Tibial artery (tissue), 4 donors: ENCODE data around the gene PRM1.

Experiments
- DNase-seq, 2 donors: peaks; one replicate each; pipeline ENCODE4 v3.0.0-alpha.2; 2019
- H3K27ac ChIP-seq, 2 donors: fragments of 200-600 bp; sonication (generic) in 1 of 2; 1 replicate in 1 of 2; 2 replicates in 1 of 2; pipeline ENCODE4 v1.5.1; 2018 to 2019; ENCODE audit warnings: mild to moderate bottlenecking in 1 of 2
- H3K27me3 ChIP-seq, 2 donors: fragments of 200-600 bp; sonication (generic) in 1 of 2; one replicate each; pipeline versions ENCODE4 v1.5.1 to v1.6.0; 2016 to 2019
- H3K36me3 ChIP-seq, 3 donors: fragments of 200-600 bp; sonication (generic) in 2 of 3; one replicate each; pipeline ENCODE4 v1.5.1; 2016 to 2019; ENCODE audit warnings: mild to moderate bottlenecking in 2 of 3
- H3K4me1 ChIP-seq, 4 donors: fragments of 200-600 bp; sonication (generic) in 2 of 4; 1 replicate in 3 of 4; 2 replicates in 1 of 4; pipeline ENCODE4 v1.5.1; 2016 to 2019
- H3K4me3 ChIP-seq, 2 donors: fragments of 200-600 bp; sonication (generic) in 1 of 2; 1 replicate in 1 of 2; 2 replicates in 1 of 2; pipeline ENCODE4 v1.5.1; 2018 to 2019; ENCODE audit warnings: mild to moderate bottlenecking in 2 of 2
- H3K9me3 ChIP-seq, 3 donors: fragments of 200-600 bp; sonication (generic) in 1 of 3; one replicate each; pipeline ENCODE4 v1.5.1; 2016 to 2019
- intact Hi-C: fragments of 100-400 bp; cut with DNase I; formaldehyde crosslinking; loops from one replicate; pipeline ENCODE4 v1.15.0; 2023; ENCODE audit warnings: low total_unique reads
- TF ChIP-seq, protein P1 (sequence below), 2 experiments: fragments of 200-600 bp in 1 of 2; fragments of 450-650 bp in 1 of 2; IDR thresholded peaks; one replicate each; pipeline ENCODE4 v1.5.1; 2017 to 2019; ENCODE audit warnings: antibody characterized with exemption in 2 of 2, mild to moderate bottlenecking in 1 of 2, moderate library complexity in 1 of 2

The PRM1 gene

DNA sequence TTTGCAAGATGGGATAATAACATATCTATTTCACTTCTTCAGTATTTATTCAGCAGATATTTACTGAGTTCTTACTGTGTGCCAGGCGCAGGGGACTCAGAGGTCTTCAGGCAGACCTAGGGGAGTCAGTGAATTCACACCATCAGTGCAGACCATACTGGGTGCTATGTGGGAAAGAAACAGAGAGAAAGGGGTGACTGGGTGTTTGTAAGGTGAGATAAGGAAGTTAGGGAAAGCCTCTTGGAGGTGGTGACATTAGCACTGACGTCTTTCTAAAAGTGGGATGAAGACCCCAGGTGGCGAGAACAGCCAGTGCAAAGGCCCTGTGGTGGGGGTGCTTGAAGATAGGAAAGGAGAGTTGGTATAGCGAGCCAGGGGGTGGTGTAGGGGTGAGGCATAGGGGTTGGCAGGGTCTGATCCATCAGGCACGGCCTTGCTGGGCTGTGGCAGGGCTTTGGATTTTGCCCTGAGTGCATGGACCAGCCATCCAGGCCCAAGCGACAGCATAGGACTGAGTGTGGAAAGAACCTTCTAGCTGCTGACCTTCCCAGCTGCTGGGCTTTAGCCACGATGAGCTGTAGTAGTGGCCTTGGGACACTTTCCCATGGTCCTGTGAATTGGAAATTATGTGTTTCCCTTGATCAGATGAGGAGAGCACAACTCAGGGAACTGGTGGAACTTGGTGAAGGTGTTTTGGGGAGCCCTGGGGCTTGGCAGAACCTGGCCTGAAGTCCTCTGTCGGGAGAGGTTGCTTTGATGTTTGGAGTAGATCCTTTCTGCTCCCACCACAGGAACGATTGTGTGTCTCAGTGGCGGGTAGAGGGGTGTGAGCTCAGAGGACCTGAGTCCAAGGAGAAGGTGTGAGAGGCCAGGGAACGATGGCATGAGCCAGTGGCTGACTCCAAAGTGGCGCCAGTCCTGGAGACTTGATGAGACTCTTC is 21.2 kb downstream of the PRM1 start:
- H3K4me3 ChIP-seq, result no peak overlapping the region
- H3K9me3 ChIP-seq, result no peaks in the 10 kb centered on the region
- H3K27me3 ChIP-seq, result no peaks in the 10 kb centered on the region
- no peaks in the 10 kb centered on the region for H3K36me3 ChIP-seq
- no peak for DNase-seq
- H3K4me1 ChIP-seq, result peaks cover 0 to 32% (median 29%) of the 10 kb centered on the region in 4 donors
- TF ChIP-seq, protein P1, sequence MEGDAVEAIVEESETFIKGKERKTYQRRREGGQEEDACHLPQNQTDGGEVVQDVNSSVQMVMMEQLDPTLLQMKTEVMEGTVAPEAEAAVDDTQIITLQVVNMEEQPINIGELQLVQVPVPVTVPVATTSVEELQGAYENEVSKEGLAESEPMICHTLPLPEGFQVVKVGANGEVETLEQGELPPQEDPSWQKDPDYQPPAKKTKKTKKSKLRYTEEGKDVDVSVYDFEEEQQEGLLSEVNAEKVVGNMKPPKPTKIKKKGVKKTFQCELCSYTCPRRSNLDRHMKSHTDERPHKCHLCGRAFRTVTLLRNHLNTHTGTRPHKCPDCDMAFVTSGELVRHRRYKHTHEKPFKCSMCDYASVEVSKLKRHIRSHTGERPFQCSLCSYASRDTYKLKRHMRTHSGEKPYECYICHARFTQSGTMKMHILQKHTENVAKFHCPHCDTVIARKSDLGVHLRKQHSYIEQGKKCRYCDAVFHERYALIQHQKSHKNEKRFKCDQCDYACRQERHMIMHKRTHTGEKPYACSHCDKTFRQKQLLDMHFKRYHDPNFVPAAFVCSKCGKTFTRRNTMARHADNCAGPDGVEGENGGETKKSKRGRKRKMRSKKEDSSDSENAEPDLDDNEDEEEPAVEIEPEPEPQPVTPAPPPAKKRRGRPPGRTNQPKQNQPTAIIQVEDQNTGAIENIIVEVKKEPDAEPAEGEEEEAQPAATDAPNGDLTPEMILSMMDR (IDR thresholded peaks at IDR 0.05), result no peak
- H3K27ac ChIP-seq, result peak overlapping the region; percentile 53 to 64
- intact Hi-C loops, result loop anchor here (5.0 kb wide), 1 partner anchor 522 kb away; no protein-coding TSS in a partner anchor

- no peaks in the 10 kb centered on the region for H3K36me3 ChIP-seq
- peak overlapping the region; percentile 53 to 64 for H3K27ac ChIP-seq
- TF ChIP-seq, protein P1 (IDR thresholded peaks at IDR 0.05), result no peak
- peaks cover 0 to 43% (median 36%) of the 10 kb centered on the region in 4 donors for H3K4me1 ChIP-seq
- H3K9me3 ChIP-seq, result no peaks in the 10 kb centered on the region
- peak overlapping the region; percentile 4 to 42 for H3K4me3 ChIP-seq
- no peaks in the 10 kb centered on the region for H3K27me3 ChIP-seq
- intact Hi-C loops, result loop anchor here (5.0 kb wide), 1 partner anchor 523 kb away; no protein-coding TSS in a partner anchor
- DNase-seq, result peak; percentile 62 to 82
Observed at GRCh38 chr16:11258553-11259492, 22.3 kb downstream of the PRM1 start.

GRCh38 chr16:11257131-11257938 is 23.8 kb downstream of the PRM1 start:
- Histone ChIP-seq H3K36me3 (no peaks in the 10 kb centered on the region), H3K27me3 (no peaks in the 10 kb centered on the region), H3K4me1 (peaks cover 0 to 52% (median 36%) of the 10 kb centered on the region in 4 donors), H3K9me3 (no peaks in the 10 kb centered on the region), H3K4me3 (peak overlapping the region; percentile 73 to 81), H3K27ac (peak overlapping the region; percentile 93 to 96)
- peak; percentile 83 to 92 for DNase-seq
- intact Hi-C loops, result loop anchor here (2.0 to 5.0 kb wide), 2 partner anchors 287 to 525 kb away; no protein-coding TSS in a partner anchor
- TF ChIP-seq, protein P1 (IDR thresholded peaks at IDR 0.05), result peak; percentile 71 to 77

DNA sequence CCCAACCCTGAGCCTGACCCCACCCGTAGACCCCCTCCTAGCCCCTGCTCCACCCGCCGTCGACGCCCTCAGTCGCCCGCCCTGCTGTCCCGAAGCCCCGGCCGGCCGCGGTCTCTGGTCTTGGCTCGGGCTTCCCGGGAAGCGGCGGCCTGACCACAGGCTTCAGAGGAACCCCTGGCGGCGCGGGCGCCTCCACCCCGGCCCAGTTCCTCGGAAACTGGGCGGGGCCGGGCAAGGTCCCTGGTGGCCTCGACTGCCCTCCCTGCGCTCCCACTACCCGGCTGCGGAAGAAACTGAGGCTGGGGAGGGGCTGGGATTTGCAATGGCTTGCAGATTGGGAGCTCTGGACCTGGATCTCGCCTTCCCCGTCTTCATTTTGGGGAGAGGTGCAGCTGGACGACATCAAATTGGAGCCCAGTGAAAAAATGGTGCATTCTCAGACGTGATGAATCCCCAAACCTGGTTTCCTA is 24.4 kb downstream of the PRM1 start:
- peak overlapping the region; percentile 73 to 81 for H3K4me3 ChIP-seq
- DNase-seq, result peak; percentile 56 to 86

More for the DNA sequence above, 24.4 kb downstream of the PRM1 start:
- intact Hi-C loops, result loop anchor here (2.0 to 5.0 kb wide), 2 partner anchors 286 to 526 kb away; no protein-coding TSS in a partner anchor
- Histone ChIP-seq H3K36me3 (no peaks in the 10 kb centered on the region), H3K27ac (peak overlapping the region; percentile 93 to 96), H3K9me3 (no peaks in the 10 kb centered on the region), H3K27me3 (no peaks in the 10 kb centered on the region), H3K4me1 (peaks cover 0 to 52% (median 36%) of the 10 kb centered on the region in 4 donors)
- TF ChIP-seq, protein P1 (IDR thresholded peaks at IDR 0.05), result no peak
